Measurements from ENCODE around the gene TECRL.

Gene TECRL

GRCh38 chr4:64326507-64326906, 82.7 kb downstream of the TECRL start:
- DNase-seq: no peak

- no peak for DNase-seq
These were observed 103.0 kb downstream of the TECRL start for GRCh38 chr4:64306255-64306565.

GRCh38 chr4:64305565-64306254, 103.5 kb downstream of the TECRL start:
- DNase-seq: no peak

GRCh38 chr4:64272432-64272831, 136.8 kb downstream of the TECRL start:
- DNase-seq: no peak

- no peak for DNase-seq
These were observed 137.6 kb downstream of the TECRL start for GRCh38 chr4:64271601-64272081.

- no peak for DNase-seq
These were observed 142.6 kb downstream of the TECRL start for GRCh38 chr4:64266669-64267068.

GRCh38 chr4:64266263-64266662, 143.0 kb downstream of the TECRL start:
- no peak for DNase-seq

GRCh38 chr4:64251781-64252180, 157.5 kb downstream of the TECRL start:
- DNase-seq: no peak

- DNase-seq: no peak
These were observed 158.8 kb downstream of the TECRL start for GRCh38 chr4:64250488-64250887.

GRCh38 chr4:64250061-64250460, 159.2 kb downstream of the TECRL start:
- no peak for DNase-seq

- DNase-seq: no peak
These were observed 161.1 kb downstream of the TECRL start for GRCh38 chr4:64248186-64248585.

- no peak for DNase-seq
These were observed 178.4 kb downstream of the TECRL start for GRCh38 chr4:64230709-64231310.
